ENCODE data around the gene UBE2M.
"Not testable (repeated sequence)": the region's sequence is repeated elsewhere in the genome, so short reads cannot be mapped to it uniquely, and the experiment has no call there.

DNA sequence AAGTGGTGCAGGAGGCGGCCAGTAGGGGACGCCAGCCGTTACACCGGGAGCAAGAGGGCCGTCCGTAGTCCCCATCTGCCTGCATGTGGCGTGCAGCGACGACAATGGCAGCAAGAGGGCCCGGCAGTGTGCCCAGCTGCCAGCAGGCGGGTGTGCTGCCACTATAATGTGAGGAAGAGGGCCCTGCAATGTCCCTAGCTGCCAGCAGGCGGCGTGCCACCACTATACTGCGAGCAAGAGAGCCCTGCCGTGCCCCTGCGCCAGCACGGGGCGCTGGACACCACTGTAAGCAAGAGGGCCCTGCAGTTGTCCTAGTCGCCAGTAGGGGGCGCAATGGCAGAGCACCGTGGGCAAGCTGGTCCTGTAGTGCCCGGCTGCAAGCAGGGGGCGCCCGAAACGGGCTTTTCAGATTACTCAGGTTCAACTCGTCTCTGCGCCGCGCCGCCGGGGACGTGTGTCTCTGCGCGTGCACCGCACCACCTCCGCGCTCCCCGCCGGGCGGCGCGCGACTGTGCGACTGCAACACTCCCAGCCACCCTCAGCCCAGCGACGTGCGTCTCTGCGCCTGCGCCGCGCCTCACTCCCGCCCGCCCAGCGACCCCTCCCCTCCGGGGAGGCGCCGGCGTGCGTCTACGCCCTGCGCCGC is 48.0 kb upstream of the UBE2M start:
- peak in 1 of 3 experiments; percentile 35 for TF ChIP-seq CTCF (optimal IDR thresholded peaks at IDR 0.05 in 1 of 3, IDR thresholded peaks at IDR 0.05 in 1 of 3, conservative IDR thresholded peaks at IDR 0.05 in 1 of 3; ENCODE audit: extremely low read depth in 1 of 3, insufficient read depth in 2 of 3, low read length in 3 of 3)
- TF ChIP-seq EZH2 (IDR thresholded peaks at IDR 0.05; ENCODE audit: low read length) = not testable (repeated sequence)

Measured in keratinocyte (primary cell).